NAMALWA (cell line): ENCODE results near the gene GCLC.

Source experiments
- DNase-seq: peaks from one replicate; pipeline ENCODE4 v3.0.0-alpha.2; 2015; ENCODE audit warnings: low spot score

Gene GCLC

GRCh38 chr6:53447865-53448264, 97.0 kb downstream of the GCLC start:
- DNase-seq, result no peak
